Measurements from ENCODE around the gene JAG2.

JAG2 gene

DNA sequence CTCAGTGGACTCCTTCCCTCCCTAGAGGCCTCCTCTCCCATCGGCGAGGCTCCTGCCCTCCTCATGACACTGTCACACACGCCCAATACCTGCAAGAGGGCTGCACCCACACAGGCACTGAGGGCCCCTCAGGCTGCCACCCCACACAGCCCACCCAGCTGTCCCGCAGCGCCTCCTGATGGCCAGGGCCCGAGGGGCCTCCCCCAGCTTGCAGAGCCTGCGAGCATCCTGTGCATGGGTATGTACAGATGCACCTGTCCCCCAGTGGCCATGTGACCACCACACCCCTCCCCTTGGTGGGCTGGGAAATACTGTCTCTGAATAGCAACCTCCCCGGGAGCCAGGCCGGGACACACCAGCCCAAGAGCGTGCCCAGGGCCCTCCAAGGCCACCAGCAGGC lies 31.5 kb upstream of the JAG2 start:
- in situ Hi-C loops (cut with HindIII; ENCODE audit: low sequenced_read_pairs): no loop called here
- DNase-seq (ENCODE audit: low read depth): no peak
- TF ChIP-seq, protein P1, sequence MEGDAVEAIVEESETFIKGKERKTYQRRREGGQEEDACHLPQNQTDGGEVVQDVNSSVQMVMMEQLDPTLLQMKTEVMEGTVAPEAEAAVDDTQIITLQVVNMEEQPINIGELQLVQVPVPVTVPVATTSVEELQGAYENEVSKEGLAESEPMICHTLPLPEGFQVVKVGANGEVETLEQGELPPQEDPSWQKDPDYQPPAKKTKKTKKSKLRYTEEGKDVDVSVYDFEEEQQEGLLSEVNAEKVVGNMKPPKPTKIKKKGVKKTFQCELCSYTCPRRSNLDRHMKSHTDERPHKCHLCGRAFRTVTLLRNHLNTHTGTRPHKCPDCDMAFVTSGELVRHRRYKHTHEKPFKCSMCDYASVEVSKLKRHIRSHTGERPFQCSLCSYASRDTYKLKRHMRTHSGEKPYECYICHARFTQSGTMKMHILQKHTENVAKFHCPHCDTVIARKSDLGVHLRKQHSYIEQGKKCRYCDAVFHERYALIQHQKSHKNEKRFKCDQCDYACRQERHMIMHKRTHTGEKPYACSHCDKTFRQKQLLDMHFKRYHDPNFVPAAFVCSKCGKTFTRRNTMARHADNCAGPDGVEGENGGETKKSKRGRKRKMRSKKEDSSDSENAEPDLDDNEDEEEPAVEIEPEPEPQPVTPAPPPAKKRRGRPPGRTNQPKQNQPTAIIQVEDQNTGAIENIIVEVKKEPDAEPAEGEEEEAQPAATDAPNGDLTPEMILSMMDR (IDR thresholded peaks at IDR 0.05; ENCODE audit: low read depth, low read length, missing control alignments): no peak
- no peak overlapping the region for H3K4me3 ChIP-seq (ENCODE audit: low read depth, low read length)

DNA sequence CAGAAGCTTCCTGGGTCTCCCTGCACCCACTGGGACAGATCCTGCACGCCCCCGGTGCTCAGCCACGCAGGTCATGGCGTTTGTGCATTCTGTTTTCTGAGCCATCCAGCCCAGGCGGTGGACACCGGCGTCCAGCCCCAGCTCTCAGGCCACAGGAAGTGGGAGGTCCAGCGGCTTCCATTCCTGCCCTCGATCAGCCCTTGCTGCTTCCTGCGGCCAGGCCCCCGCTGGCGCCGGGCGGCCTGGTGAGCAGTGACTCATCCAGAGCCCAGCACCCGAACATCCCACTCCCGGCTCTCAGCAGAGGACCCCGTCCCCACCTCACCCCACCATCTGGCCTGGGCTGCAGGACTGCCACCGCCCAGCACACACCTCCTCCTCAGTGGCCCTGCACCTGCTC lies 30.5 kb upstream of the JAG2 start:
- no peak overlapping the region for H3K4me3 ChIP-seq (ENCODE audit: low read depth, low read length)
- DNase-seq (ENCODE audit: low read depth): no peak
- in situ Hi-C loops (cut with HindIII; ENCODE audit: low sequenced_read_pairs): loop anchor here (25.0 kb wide), 1 partner anchor 88 kb away; no protein-coding TSS in a partner anchor
- TF ChIP-seq, protein P1 (IDR thresholded peaks at IDR 0.05; ENCODE audit: low read depth, low read length, missing control alignments): no peak

DNA sequence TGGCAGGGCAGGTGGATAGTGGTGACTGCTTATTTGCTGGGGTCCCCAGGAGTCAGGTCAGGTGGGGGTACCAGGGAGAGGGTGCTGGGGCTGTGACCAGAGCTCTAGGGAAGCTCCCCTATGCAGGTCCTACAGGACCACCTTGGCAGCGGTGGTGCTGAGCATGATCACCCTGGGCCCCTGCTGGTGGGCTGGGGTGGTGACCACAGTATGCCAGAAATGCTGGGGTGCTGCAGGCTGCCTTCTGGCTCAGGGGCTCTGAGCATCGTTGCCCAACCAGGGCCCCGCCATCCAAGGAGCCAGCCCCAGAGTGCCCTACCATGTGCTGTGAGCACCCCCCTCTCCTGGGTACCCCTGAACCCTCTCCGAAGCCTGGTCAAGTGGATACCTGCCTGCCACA lies 30.0 kb upstream of the JAG2 start:
- no peak overlapping the region for H3K4me3 ChIP-seq (ENCODE audit: low read depth, low read length)
- no peak for DNase-seq (ENCODE audit: low read depth)
- TF ChIP-seq, protein P1 (IDR thresholded peaks at IDR 0.05; ENCODE audit: low read depth, low read length, missing control alignments): peak; percentile 5
- in situ Hi-C loops (cut with HindIII; ENCODE audit: low sequenced_read_pairs): loop anchor here (25.0 kb wide), 1 partner anchor 89 kb away; no protein-coding TSS in a partner anchor

DNA sequence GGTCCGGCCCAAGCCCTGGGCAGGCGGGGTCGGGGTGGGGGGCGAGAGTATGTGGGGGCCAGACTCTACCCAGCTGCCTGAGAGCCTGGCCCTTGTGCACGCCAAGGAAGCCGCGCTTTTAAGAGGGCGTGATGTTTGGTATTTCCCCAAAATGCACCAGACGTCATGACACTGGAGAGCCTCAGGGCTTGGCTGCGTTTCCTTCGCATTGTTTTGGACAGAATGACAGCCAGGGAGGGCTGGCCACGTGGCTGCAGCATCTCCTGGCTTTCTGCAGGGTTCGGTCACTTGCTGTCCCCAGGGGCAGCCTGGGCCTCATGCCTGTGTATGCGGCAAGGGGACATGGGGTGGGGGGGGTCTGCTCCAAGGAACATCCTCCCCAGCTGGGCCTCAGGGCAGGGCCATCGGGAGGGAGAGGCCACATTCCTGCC lies 28.6 kb upstream of the JAG2 start:
- in situ Hi-C loops (cut with HindIII; ENCODE audit: low sequenced_read_pairs): loop anchor here (25.0 kb wide), 1 partner anchor 90 kb away; no protein-coding TSS in a partner anchor
- TF ChIP-seq, protein P1 (IDR thresholded peaks at IDR 0.05; ENCODE audit: low read depth, low read length, missing control alignments): no peak
- H3K4me3 ChIP-seq (ENCODE audit: low read depth, low read length): no peak overlapping the region
- DNase-seq (ENCODE audit: low read depth): no peak

DNA sequence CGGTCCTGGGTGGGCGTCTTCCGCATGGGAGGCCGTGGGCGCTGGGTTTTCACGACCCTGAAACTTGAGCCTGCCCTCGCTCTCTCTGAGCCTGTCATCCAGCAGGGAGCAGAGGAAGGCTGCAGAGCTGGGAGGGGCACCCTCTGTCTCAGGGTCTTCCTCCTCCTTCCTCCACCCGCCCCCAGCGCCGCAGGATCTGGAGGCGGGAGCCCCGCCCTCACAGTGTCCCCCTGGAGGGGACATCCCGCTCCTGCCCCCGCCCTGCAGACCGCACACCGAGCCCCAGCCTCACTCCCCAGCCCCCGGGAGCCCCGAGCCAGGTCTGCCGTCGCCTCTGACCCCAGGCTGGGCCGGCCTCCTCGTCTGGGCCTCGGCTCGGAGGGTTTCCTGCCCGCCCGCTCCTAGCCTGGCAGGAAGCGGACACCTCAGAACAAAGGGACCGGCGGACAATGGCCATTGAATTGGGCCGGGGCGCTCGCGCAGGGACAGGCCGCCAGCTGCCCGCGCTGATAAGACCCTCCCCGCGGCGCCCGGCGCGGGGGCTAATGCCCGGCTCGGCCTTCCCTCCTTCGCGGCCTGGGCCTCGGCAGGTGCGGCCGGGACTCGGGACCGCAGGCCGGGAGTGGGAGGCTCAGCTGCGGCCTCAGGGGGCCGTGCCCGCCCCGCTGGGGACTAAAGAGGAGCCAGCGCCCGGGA lies 27.8 kb upstream of the JAG2 start:
- in situ Hi-C loops (cut with HindIII; ENCODE audit: low sequenced_read_pairs): loop anchor here (25.0 kb wide), 1 partner anchor 91 kb away; no protein-coding TSS in a partner anchor
- TF ChIP-seq, protein P1 (IDR thresholded peaks at IDR 0.05; ENCODE audit: low read depth, low read length, missing control alignments): no peak
- DNase-seq (ENCODE audit: low read depth): no peak
- no peak overlapping the region for H3K4me3 ChIP-seq (ENCODE audit: low read depth, low read length)

DNA sequence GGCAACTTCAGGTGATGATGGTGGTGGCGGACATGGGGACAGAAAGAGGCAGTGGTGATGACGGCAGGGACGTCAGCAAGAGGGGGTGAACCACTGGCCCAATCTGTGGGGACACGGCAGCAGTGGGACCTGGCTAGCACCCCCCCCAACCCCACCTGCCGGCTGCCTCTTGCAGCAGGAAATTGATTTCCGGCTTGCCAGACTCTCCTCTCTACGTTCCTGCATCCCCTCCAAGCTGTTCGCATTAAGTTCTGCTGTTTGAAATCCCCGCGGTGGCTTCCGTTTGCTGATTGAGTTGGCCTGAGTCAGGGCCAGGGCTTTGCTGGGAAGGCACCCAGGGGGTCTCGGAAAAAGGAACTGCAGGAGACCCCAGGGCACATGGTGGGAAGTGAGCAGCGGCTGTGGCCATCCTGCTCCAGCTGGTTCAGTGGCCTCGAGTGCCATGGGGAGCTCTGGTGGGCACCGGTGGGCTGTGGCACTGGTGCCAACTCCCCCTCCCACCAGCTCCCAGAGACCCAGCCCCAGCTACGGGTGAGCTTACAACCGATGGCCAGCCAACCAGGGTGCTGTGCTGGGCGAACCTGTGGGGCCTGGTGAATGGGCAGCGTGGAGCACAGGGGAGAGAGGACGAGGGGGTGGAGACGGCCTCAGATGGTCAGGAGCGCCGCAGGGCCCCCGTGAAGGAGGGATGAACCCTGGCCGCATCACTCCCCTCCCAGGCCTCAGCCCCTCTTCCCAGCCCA lies 27.1 kb upstream of the JAG2 start:
- in situ Hi-C loops (cut with HindIII; ENCODE audit: low sequenced_read_pairs): loop anchor here (25.0 kb wide), 1 partner anchor 92 kb away; no protein-coding TSS in a partner anchor
- TF ChIP-seq, protein P1 (IDR thresholded peaks at IDR 0.05; ENCODE audit: low read depth, low read length, missing control alignments): peak; percentile 26
- H3K4me3 ChIP-seq (ENCODE audit: low read depth, low read length): no peak overlapping the region

More for the DNA sequence above, 27.1 kb upstream of the JAG2 start:
- DNase-seq (ENCODE audit: low read depth): no peak

Data from astrocyte of the cerebellum (primary cell).